Fibroblast of the aortic adventitia (primary cell): ENCODE measurements around the gene KRTAP10-3. TPM values are rescaled to one million over a fixed set of nuclear protein-coding genes. Genes with fewer than 3 reads are reported as not detected.

Experiments
- DNase-seq: peaks from one replicate; pipeline ENCODE4 v3.0.0-alpha.2; 2010; ENCODE audit warnings: low read depth
- H3K4me3 ChIP-seq: 2 replicates; pipeline ENCODE4 v1.5.1; 2011; ENCODE audit warnings: low read depth, mild to moderate bottlenecking, control low read depth, low read length, moderate library complexity
- total RNA-seq: library from RNA; depleted of rRNA; stranded (reverse); fragments of >200 nt; gene quantifications from 2 replicates; pipeline ENCODE4 v1.2.3, GENCODE V29; 2012; ENCODE audit warnings: low replicate concordance
- TF ChIP-seq, protein P1 (sequence below): IDR thresholded peaks from 2 replicates; pipeline ENCODE4 v1.5.1; 2011; ENCODE audit warnings: mild to moderate bottlenecking, low read length, control low read depth, inconsistent platforms; ENCODE audit not compliant: insufficient read depth

Gene KRTAP10-3
- total RNA-seq, 1 donor, result not detected

DNA sequence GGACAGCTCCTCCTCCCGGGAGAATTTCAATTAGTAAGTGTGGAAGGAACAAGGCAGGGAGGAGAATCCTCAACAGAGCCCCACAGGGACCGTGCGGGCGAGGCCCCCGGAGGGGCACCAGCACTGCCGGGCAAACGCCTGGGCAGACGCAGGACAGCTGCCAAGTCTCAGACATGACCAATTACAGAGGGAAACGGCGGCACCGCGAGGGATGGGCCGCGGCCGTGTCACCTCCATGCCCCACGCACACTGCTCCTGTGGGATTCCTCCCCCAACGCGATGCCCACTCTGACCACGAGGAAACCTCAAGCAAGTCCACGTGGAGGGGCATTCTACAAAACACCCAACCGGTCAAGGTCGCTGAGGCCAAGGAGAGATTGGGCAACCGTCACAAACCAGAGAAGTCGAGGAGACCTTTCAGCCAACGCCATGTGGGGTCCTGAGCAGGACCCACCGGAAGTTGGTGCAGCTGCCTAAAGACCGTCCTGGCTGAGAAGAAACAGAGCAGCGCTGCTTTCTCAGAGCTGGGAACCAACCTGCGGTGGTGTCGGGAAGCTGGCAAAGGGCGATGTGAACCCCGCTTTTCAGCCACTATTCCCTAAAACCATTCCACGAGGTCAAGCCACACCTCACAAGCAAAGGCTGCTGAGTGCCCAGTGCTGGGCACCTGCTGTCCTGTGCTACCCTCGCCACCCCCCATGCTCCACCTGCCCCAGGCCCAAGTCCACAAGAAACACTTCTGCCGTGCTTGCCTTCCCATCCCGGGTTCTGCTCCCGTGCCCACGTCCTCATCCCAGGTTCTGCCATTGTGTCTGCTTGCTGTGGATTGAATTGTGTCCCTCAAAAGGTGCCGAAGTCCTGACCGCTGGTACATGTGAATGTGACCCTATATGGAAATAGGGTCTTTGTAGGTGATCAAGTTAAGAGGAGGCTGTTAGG is 13.5 kb upstream of the KRTAP10-3 start:
- DNase-seq, result no peak
- TF ChIP-seq, protein P1, sequence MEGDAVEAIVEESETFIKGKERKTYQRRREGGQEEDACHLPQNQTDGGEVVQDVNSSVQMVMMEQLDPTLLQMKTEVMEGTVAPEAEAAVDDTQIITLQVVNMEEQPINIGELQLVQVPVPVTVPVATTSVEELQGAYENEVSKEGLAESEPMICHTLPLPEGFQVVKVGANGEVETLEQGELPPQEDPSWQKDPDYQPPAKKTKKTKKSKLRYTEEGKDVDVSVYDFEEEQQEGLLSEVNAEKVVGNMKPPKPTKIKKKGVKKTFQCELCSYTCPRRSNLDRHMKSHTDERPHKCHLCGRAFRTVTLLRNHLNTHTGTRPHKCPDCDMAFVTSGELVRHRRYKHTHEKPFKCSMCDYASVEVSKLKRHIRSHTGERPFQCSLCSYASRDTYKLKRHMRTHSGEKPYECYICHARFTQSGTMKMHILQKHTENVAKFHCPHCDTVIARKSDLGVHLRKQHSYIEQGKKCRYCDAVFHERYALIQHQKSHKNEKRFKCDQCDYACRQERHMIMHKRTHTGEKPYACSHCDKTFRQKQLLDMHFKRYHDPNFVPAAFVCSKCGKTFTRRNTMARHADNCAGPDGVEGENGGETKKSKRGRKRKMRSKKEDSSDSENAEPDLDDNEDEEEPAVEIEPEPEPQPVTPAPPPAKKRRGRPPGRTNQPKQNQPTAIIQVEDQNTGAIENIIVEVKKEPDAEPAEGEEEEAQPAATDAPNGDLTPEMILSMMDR, result no peak
- no peak overlapping the region for H3K4me3 ChIP-seq

DNA sequence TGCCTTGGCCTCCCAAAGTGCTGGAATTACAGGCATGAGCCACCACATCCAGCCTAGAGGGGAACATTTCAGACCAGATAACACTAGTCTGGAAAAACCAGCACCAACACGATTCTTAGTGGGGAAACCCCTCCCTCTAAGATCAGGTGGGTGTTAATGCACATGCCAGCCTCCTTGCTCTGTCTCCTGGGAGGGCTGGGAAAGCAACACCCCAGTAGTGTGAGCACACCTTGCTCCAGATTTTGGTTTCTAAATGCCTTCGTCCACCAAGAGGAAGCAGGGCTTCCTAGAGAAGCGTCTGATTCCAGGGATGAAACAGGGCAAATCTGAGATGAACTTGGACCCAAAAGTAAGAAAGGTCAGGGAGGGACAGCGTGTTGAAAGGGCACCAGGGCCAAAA is 12.7 kb upstream of the KRTAP10-3 start:
- no peak for DNase-seq
- TF ChIP-seq, protein P1, result no peak
- H3K4me3 ChIP-seq, result no peak overlapping the region

DNA sequence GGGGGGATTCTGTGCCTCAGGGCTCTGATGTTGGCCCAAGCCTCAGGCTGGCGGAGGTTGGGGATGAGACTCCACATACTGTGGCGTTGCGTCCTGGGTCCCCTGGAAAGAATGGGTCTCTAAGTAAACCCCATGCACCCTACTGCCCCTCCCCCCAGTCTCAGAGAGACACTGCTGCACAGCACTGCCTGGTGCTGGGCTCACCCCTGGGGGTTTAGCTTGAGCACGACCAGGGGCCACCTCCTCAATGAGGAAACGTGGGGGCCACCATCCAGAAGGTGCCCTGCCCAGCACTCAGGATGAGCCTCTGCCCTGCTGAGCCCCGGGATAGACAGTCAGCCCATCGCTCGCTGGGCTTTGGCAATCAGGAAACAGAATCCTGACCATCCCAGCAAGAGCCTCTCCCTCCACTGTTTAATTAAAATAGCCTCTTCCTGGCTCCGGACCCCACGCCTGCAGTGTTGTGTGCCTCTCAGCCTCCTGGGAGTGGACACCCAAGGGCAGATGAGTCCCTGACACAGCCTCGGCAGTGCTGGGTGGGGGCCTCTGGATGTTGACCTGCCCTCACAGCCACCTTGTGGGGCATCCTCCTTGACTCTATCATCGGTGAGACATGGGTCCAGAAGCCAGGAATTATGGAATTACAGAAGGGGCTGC is 11.4 kb upstream of the KRTAP10-3 start:
- no peak for DNase-seq

DNA sequence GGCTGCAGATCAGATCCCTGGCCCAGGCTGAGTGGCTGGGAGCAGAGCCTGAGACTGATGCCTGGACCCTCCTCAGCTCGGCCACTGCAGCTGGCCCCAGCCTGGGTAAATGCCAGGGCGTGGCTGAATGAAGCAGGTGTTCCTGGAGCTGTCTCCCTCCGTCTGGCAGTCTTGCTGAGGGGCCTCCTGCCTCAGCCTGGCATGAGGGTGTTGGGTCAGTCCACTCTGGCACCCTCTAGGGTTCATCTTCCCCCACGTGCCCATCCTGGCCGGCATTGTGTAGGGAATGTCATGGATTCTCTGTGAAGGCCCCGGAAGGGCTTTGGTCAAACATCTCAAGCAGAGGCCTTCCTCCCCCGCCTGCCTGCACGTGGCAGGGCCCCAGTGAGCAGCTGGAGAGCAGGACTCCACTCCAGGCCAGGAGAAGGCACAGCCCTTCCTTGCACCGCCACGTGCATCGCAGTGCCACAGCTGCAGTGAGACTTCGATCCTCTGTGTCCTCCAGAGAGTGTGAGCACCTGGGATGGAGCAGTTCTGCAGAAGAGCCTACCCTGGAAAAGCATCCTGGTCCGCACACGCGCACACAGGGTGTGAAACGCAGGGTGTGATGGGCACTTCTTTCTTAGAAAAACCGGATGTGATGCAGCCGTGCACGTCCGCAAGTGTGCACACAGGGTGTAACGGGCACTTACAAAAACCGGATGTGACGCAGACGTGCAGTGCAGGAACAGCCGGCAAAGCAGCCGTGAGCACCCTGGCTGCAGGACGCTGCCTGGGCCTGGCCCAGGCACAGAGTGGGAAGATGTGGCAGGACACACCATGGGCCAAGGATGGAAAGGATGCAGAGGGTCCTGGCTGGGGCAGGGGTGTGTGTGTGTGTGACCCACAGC is 10.3 kb upstream of the KRTAP10-3 start:
- TF ChIP-seq, protein P1, result no peak
- no peak overlapping the region for H3K4me3 ChIP-seq
- no peak for DNase-seq

More for the DNA sequence above, 11.4 kb upstream of the KRTAP10-3 start:
- no peak overlapping the region for H3K4me3 ChIP-seq
- TF ChIP-seq, protein P1, result no peak

DNA sequence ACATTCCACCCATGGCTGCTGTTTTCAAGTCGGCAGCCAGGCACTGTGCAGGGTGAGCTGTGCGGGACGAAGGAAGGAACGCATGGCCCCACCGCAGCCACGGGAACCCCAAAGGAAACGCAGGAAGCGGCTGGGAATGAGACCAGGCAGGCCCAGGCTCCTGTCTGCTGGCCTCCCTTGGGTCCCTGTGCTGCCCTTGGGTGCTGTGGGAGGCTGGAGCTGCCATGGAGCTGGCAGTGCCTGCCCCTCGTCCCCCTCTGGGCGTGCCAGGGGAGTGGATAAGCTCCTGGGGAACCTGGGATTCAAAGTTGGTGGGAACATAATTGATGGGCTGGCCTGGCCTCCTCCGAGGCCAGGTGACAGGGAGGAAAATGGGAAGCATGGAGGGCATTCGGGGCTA is 9.7 kb upstream of the KRTAP10-3 start:
- no peak overlapping the region for H3K4me3 ChIP-seq
- DNase-seq, result no peak
- TF ChIP-seq, protein P1, result no peak

DNA sequence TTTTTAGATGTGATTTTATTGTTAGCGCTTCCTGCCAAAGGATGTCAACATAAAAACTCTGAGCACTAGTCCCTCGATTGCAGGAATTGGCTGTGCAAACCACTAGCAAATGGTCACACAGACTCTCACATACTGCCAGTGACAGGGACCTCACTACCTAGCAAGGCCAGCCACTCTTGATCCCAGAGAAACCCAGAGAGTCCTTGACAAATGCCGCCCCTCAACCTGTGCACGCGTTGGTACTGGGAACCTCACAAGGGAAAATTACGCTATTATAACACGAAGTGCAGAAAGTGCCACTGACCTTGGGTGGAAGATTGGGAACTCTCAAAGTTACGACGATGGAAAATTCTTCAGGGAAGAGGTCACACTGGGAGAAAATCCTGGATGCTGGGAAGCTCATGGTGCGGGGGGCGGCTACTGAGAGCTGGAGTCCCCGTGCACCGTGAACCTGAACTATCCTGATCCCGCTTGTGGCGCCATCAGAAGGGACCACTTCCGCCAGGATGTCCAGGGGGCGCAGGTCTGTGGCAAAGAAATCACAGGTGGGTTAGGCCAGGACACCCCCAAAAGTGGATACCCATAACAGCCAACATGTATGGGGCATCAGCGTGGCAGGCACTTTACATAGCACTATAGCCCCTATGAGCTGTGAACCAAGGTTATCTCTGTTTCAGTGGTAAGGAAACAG is 9.0 kb upstream of the KRTAP10-3 start:
- H3K4me3 ChIP-seq, result no peak overlapping the region
- TF ChIP-seq, protein P1, result no peak
- DNase-seq, result no peak
